Renal cortex interstitium (tissue), 11 donors: ENCODE data around the gene MACROD2. TPM values are rescaled to one million over a fixed set of nuclear protein-coding genes. Genes with fewer than 3 reads are reported as not detected.

ENCODE experiments used
- DNase-seq, 11 donors: peaks; one replicate each; pipeline ENCODE4 v3.0.0-alpha.2; 2013; ENCODE audit warnings: low read depth in 9 of 11, low spot score in 4 of 11; ENCODE audit errors: extremely low read depth in 1 of 11
- polyA plus RNA-seq, 3 donors: library from polyadenylated mRNA; unstranded; fragments of 120-200 nt; gene quantifications; one replicate each; pipeline ENCODE4 v1.2.1, GENCODE V29; 2013; ENCODE audit not compliant: insufficient read length in 3 of 3

Gene MACROD2
- polyA plus RNA-seq, 3 donors, result 12.2 to 14.6 (median 14.0) TPM

DNA sequence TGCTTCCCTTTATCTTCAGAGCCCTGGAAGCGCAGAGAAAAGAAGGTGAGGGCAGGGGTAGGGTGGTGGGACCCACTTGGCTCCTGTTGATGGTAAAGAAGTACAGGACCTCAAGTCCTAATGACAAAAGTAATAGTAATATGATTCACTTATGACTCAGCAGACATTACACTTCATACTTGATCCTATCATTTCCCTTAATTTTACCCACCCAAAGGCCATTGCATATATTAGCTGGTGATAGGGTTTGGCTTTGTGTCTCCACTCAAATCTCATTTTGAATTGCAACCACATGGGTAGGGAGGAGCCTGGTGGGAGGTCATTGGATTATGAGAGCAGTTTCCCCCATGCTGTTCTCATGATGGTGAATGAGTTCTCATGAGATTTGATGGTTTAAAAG, 1697.3 kb downstream of the MACROD2 start:
- no peak for DNase-seq

DNA sequence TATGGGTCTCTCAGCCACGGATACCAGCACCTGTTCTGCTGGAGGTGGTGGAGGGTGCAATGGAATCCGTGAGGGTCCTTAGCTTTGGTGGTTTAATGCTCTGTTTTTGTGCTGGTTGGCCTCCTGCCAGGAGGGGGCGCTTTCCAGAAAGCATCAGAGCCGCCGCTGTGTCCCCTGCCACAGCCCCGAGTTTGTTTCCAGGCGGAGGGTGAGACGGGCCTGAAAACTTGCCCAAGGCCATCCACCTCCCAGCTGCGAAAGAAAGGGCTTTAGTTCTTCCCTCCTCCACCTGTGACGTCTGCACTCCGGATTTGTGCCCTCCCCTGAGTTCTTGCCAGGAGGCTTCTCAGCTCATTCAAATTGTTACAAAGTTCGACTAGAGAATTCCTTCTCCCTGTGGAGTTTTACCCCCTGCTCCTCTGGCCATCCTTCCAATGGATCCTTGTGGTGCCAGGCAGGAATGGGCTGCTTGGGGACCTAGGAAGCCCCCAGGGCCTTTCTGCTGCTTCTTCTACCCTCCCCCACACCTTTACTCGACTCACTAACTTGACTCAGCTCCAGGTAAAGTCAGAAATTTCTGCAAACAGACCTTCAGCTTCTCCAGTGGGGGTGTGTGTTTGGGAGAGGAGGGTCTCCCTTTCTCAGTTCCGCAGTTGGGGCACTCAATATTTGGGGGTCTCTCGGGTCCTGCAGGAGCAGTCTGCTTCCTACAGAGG, 1704.3 kb downstream of the MACROD2 start:
- no peak for DNase-seq

- DNase-seq, result no peak
Observed at GRCh38 chr20:15700147-15700765, 1704.9 kb downstream of the MACROD2 start.

DNA sequence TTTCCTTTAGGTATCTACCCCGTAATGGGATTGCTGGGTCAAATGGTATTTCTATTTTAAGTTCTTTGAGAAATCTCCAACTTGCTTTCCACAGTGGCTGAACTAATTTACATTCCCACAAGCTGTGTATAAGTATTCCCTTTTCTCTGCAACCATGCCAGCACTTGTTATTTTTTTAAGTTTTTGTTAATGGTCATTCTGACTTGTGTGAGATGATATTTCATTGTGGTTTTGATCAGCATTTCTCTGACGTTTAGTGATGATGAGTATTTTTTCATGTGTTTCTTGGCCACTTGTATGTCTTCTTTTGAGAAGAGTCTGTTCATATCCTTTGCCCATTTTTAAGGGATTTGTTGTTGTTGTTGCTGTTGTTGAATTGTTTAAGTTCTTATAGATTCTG, 1706.8 kb downstream of the MACROD2 start:
- no peak for DNase-seq

- no peak for DNase-seq
Observed at GRCh38 chr20:15703171-15703911, 1708.0 kb downstream of the MACROD2 start.

DNA sequence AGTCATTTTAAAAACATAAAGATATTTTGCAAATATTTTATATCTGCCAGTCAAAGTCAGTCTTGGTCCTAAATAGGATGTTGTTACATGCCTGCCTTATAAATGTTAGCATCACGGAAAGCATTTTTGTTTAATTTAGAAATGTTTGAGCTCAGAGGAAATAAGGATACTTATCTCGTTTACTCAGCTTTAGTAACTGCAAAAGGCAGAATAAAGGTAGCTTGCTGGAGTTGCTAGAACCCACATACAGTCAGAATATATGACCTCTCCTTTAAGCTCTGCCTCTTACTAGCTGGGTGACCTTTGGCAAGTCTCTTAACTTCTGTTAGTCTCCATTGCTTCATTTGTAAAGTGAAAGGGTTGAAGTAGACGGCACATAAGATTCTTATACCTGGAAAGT, 1710.7 kb downstream of the MACROD2 start:
- no peak for DNase-seq

- DNase-seq, result no peak
Observed at GRCh38 chr20:15706719-15707118, 1711.4 kb downstream of the MACROD2 start.

DNA sequence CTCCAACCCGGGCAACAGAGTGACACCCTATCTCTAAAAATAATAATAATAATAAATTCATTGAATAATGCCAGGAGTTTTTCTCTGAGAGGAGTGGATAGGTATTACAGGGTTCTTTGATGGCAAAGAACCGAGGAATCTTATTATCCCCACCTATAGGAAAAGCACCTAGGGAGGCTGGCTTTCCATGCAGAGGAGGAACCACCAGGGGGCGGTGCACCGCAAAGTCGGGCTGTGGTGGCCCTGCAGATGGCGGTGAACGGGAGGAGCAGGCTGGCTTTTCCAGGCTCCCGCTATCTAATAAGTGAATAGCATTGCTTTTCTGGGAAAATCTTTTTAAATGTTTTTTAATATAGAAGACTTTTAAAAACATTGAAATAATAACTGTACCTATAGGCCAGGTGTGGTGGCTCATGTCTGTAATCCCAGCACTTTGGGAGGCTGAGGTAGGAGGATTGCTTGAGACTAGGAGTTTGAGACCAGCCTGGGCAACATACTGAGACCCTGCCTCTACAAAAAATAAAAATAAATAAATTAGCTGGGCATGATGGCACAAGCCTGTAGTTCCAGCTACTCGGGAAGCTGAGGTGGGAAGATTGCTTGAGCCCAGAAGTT, 1713.8 kb downstream of the MACROD2 start:
- no peak for DNase-seq

- DNase-seq, result peak in 10 of 11 donors; percentile 38 to 81 (median 58)
Observed at GRCh38 chr20:15710636-15711035, 1715.3 kb downstream of the MACROD2 start.

DNA sequence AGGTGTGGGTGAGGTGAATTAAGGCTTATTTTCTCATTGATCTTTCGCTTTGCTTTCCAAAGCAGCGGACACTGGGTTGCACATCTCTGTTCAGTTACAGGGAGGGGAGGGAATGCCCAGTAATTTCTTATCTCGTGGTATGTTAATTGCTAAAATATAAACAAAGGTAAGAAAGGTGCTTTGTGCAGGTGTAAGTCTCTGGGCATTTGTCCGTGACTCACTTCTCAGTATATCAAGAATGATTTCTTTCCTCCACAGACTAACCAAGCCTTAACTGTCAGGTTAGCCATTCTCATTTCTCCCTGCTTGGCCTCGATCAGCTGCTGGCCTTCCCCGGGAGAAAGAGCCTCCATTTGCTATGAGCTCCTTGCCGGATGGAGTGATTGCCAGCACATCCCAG, 1715.9 kb downstream of the MACROD2 start:
- no peak for DNase-seq

DNA sequence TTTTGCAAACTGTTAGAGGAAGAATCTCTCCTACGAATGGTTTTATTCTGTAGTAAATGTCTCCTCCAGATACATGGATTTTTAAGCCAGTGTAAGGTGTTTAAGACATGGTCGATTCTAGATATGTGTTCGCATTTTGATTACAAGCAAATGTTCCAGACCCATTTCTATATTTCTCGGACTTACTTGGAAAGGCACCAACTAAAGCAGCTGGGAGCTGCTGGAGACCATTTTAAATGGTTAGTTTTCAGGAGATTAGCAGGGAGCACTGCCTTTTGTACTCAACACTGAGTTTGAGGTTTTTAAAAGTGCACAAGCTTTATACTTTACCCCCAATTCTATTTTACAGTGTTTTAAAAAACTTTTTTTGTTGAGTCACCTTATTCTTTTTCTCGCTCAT, 1720.9 kb downstream of the MACROD2 start:
- DNase-seq, result no peak

DNA sequence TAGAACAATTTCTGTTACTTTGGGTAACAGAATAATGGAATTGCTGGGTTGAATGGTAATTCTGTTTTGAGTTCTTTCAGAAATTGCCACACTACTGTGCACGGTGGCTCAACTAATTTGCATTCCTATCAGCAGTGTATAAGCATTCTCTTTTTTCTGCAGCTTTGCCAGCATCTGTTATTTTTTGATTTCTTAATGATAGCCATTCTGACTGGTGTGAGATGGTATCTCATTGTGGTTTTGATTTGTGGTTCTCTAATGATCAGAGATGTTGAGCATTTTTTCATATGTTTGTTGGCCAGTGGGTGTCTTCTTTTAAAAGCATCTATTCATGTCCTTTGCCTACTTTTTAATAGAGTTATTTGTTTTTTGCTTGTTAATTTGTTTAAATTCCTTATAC, 1731.1 kb downstream of the MACROD2 start:
- DNase-seq, result no peak

- no peak for DNase-seq
Observed at GRCh38 chr20:15734052-15734451, 1738.7 kb downstream of the MACROD2 start.

GRCh38 chr20:15739035-15739434, 1743.7 kb downstream of the MACROD2 start:
- no peak for DNase-seq

DNA sequence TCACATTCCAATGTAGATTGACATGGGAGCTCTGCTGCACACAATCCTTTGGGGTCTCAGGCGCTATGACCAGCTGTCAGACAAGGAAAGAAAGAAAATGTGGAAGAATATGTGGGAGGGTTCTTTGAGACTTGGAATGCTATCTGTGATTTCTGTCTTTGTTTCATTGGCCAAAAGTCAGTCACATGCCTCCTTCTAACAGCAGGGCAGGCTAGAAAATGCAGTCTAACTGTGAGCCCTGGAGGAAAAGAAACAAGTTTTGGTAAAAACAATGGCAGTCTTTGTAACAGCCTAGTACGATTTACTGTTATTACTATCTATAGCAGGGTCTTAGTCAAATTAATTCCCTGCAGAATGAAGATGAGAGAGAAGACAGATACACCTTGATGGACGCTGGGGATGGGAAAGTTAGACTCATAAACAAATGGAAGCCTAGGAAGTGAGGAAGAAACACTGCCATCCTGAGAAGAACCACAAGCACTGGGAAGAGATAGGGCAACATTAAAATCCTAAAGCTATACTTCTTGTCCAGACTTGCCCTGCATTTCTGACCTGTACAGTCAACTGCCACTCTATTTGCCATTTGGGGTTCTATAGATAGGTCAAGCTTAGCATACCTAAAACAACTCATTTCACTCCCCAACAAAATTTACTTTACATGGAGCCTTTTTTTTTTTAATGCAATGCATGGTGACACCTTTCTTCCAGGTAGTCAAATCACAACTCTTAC, 1744.9 kb downstream of the MACROD2 start:
- peak in 2 of 11 donors; percentile 7 to 21 for DNase-seq

DNA sequence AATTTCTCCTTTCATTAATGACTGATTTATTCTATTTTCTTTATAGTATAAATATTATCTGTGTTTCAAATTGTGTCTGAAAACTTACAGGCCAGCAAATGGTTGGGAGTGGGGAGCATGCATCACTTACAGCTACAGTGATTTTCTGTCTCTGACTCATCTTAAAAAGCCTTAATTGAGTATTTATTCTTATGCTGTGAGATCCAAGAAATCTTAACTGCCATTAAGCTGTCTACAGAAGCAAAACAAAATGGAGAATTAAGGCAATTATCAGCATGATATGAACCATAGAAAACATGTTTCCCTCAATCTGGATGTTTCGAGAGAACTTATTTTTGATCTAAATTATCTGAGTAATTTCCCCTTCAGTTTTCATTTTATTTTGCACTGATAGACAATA, 1746.8 kb downstream of the MACROD2 start:
- DNase-seq, result no peak

DNA sequence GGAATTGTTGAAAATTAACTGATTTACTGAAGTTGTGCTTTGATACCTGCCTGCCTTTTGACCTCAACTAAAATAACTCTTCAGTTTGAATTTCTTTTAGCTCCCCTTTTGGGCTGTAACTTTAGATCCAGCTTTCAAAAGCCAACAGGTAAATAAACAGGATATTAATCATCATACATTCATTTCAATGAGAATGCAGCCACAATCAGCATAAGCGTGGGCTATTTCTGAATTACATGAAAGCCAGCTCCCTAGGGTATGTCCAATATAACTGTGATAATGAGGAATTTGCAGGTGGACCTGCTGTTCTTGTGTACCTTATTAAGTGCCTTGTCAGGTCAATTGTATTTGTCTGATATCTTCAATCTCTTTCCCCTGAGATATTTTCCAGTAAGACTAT, 1747.3 kb downstream of the MACROD2 start:
- no peak for DNase-seq

DNA sequence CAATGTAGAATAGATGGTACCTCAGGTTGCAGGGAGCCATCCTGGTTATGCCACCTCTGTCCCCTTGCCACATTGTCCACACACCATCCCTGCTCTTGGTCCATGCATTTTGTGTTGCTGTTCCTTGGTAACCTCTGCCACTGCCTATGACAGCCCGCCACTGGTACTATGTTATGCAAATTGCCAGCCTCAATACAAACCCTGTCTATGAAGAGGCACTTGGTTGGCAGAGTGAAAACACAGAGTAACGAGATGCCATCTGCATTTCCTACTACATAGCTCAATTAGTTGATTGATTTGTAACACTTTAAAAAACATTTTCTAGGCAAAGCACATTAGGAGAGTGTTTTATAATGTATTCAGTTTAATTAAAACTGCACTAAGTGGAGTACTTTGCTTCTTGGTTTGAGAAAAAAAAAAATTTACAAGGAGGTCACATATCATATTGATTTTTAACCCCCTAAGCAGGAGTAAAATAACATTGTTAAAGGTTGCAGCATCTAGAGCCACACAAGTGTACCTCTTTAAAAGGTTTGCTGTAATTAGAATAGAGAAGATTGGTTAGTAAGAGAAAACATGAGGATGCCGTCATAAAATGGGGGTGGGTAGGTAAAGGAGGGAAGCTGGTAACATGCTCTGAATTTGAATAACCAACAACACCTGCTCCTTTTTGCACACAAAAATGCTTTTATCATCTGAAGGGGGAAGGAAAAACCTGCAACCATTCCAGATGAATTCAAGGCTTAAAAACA, 1760.9 kb downstream of the MACROD2 start:
- no peak for DNase-seq

DNA sequence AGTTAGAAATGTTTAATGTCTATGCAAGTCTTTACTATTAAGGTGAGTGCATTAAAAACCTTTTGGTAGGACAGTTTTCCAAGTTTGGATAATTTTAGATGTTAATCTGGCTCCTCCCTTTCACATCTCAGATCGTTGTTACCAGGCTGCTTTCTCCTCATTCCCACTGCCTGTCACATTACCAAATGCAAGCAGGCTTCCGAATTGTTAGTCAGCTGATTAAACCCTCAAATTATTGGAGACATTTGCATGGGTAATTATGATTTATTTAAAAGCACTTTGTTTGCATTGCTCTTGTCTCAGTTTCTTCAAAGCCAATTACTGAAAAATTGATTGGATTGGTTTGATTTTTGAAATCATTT, 1761.4 kb downstream of the MACROD2 start:
- DNase-seq, result no peak
